ENCODE data around the gene BCL11A.
A peak's percentile ranks its signal among the peaks of the same experiment; 100 is the strongest.

The BCL11A gene

DNA sequence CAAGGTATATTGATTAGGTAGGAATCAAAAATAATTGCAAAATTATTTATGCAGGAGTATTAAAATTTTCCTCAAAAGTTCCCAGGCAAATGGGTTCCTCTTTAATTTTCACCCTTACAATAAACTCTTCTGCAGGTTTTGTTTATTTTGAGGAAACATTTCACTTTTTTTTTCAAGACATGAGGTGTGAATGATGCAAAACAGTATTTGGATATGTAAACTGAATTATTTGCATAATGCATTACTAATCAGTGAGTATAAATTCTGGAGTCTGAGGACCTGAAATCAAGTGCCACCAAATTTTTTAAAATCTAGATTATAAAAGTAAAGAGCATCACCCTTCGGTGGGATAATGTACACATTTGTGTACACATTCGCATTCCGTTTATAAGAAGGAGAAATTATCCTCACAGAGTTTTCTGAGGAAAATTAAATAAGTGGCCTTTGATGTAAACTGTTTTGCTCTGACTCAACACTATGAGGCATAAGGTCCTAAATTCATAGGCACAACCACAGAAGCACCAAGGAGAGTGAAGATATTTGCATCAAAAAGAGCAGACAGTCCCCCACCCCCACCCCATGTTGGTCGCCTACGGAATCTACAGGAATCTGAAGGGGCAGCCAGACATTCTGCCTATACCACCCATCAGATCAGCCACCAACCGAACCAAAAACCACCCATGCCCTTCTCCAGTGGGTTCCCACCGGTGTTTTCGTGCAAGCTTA lies 33.1 kb downstream of the BCL11A start:
- no peak overlapping the region for H3K4me3 ChIP-seq (ENCODE audit: low read depth, low read length)
- TF ChIP-seq, protein P1, sequence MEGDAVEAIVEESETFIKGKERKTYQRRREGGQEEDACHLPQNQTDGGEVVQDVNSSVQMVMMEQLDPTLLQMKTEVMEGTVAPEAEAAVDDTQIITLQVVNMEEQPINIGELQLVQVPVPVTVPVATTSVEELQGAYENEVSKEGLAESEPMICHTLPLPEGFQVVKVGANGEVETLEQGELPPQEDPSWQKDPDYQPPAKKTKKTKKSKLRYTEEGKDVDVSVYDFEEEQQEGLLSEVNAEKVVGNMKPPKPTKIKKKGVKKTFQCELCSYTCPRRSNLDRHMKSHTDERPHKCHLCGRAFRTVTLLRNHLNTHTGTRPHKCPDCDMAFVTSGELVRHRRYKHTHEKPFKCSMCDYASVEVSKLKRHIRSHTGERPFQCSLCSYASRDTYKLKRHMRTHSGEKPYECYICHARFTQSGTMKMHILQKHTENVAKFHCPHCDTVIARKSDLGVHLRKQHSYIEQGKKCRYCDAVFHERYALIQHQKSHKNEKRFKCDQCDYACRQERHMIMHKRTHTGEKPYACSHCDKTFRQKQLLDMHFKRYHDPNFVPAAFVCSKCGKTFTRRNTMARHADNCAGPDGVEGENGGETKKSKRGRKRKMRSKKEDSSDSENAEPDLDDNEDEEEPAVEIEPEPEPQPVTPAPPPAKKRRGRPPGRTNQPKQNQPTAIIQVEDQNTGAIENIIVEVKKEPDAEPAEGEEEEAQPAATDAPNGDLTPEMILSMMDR (IDR thresholded peaks at IDR 0.05; ENCODE audit: borderline replicate concordance, insufficient read depth, low read depth, low read length): no peak

DNA sequence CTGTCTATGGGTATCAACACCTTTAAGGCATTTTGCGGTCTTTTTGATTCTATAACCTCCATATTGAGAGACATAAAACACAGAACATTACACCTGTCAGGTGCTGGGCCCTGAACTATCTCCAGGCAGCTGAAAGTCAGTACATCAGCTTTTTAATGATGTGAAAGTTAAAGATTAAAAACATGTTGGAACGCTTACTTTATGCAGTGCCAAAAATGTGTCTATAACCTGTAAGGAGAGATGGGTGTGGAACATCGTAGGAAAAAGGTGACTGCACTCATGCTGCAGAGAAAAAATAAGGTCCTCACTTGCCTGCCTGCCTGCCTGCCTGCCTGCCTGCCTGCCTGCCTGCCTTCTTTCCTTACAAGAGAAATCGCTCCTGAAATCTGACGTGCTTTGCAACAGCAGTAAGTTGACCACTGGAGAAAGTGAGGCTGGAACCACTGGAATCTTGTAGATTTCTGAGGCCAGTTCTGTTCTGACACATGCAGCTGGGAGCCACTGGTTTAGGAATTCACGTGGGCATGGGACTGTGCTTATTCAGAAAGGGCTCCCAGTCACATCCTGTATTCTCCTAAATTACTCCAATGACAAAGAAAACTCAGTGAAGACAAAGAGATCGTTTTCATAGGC lies 34.1 kb downstream of the BCL11A start:
- no peak overlapping the region for H3K4me3 ChIP-seq (ENCODE audit: low read depth, low read length)

DNA sequence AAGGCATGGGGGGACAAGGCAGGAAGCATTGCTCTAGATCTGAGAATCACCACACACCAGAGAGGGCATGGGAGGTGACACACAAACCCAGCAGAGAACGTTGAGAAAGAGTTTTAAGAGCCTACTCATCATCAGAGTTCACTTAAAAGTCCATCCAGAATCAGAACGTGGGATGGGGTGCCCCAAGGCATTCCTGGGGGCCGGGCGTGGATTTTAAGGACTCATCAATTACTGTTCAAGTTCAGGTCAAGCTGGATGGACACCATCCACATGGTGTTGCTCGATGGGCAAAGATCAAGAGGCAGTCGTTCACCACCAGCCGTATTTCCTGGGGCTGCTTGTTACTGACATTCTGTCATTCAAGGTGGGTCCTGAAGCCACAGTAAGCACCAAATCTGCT lies 34.9 kb downstream of the BCL11A start:
- H3K4me3 ChIP-seq (ENCODE audit: low read depth, low read length): no peak overlapping the region
- TF ChIP-seq, protein P1 (IDR thresholded peaks at IDR 0.05; ENCODE audit: borderline replicate concordance, insufficient read depth, low read depth, low read length): no peak

More for the DNA sequence above, 34.1 kb downstream of the BCL11A start:
- TF ChIP-seq, protein P1 (IDR thresholded peaks at IDR 0.05; ENCODE audit: borderline replicate concordance, insufficient read depth, low read depth, low read length): no peak

DNA sequence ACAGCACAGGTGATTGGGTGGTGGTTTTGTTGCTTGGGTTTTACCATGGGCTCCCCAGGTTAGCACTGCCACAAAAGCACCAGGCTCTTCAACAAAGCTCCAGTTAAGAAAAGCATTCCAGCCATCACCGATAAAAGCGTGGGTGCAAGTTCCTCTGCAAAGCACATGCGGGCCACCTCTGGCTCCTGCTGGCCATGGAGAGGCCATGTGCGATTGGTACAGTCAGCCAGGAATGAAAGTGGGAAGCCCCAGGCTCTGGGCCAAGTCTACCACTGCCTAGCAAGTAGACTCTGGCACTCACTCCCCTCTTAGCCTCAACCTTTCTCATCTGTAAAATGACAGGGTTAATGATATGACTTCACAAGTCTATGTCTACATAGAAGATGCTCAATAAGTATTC lies 36.0 kb downstream of the BCL11A start:
- TF ChIP-seq, protein P1 (IDR thresholded peaks at IDR 0.05; ENCODE audit: borderline replicate concordance, insufficient read depth, low read depth, low read length): no peak
- H3K4me3 ChIP-seq (ENCODE audit: low read depth, low read length): no peak overlapping the region

DNA sequence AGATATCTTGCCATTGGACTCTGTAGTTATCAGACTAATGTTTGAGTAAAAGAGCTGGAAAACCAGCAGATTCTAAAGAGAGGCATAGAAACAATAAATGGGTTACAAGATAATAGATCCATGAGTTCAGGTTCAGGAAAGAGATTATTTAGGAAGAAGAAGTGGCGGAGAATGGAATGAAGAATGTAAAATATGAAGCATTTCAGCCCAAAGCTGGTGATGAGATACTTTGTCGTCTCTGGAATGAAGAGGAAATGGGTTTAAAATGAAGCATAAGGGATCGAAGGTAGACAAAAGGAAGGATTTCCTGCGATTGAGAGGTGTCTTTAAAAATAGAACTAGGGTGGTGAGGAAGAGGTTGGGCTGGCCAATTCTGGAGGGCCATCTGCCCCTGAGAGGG lies 36.6 kb downstream of the BCL11A start:
- no peak overlapping the region for H3K4me3 ChIP-seq (ENCODE audit: low read depth, low read length)
- TF ChIP-seq, protein P1 (IDR thresholded peaks at IDR 0.05; ENCODE audit: borderline replicate concordance, insufficient read depth, low read depth, low read length): no peak

DNA sequence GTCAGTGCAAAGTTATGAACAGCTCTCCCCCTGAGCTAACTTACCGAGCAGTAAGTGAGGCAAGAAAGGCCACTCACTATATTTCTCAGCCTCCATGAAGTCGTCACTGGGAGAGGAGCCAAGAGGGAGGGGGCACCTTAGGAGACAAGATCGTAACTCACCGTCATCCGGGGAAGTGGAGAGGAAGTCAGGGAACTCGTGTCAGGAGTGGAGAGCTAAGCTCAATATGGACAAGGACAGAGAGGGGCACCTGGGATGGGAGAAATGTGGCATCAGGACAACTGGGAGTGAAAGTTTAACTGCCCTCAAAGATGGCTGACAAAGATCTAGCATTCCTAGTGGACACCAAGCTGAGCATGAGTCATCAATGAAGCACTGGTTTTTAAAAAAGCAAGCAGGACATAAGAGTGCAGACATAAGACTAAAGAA lies 37.1 kb downstream of the BCL11A start:
- TF ChIP-seq, protein P1 (IDR thresholded peaks at IDR 0.05; ENCODE audit: borderline replicate concordance, insufficient read depth, low read depth, low read length): no peak
- no peak overlapping the region for H3K4me3 ChIP-seq (ENCODE audit: low read depth, low read length)

DNA sequence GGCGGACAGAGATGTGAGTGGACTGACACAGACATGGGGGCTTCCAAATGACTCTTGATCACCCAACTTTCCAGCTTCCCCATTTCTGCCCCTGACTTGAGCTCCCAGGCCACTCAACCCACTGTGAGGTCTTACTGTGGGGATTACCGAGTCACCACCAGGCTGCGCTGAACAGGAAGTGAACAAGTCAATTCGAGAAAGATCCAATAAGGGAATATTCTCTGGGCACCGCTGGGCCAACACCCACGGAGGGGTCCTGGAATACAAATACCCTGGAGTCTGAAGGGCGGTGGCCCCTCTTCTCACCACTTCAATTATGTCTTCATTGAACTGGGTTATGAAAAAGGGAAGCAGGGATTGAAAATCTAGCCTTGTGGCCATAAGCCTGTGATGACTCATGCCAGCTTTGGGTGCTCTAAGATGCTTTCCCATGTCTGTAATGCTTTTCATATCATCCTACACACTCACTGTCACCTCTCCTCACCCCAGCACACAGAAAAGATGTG lies 37.7 kb downstream of the BCL11A start:
- no peak overlapping the region for H3K4me3 ChIP-seq (ENCODE audit: low read depth, low read length)
- TF ChIP-seq, protein P1 (IDR thresholded peaks at IDR 0.05; ENCODE audit: borderline replicate concordance, insufficient read depth, low read depth, low read length): peak; percentile 18; the same call in 1 of the 2 replicates

Data from GM12875 (cell line).